HEK293 (cell line): ENCODE measurements around the gene CENPV.

Experiments
- EGR2 ChIP-seq: fragments of 450-650 bp; formaldehyde crosslinking; IDR thresholded peaks from 2 replicates; pipeline ENCODE4 v1.5.1; 2016; ENCODE audit warnings: low read depth, missing biosample characterization, missing genetic modification characterization
- GFI1B ChIP-seq: fragments of 450-650 bp; formaldehyde crosslinking; IDR thresholded peaks from 2 replicates; pipeline ENCODE4 v1.5.1; 2016; ENCODE audit warnings: missing biosample characterization, missing genetic modification characterization
- KLF9 ChIP-seq: fragments of 450-650 bp; formaldehyde crosslinking; IDR thresholded peaks from 2 replicates; pipeline ENCODE4 v1.5.1; 2016; ENCODE audit warnings: missing biosample characterization, missing genetic modification characterization, low read depth
- MYNN ChIP-seq: fragments of 450-650 bp; formaldehyde crosslinking; IDR thresholded peaks from 2 replicates; pipeline ENCODE4 v1.5.1; 2016; ENCODE audit warnings: missing biosample characterization, missing genetic modification characterization, borderline replicate concordance
- SP7 ChIP-seq: fragments of 450-650 bp; formaldehyde crosslinking; IDR thresholded peaks from 2 replicates; pipeline ENCODE4 v1.5.1; 2016; ENCODE audit warnings: missing biosample characterization, missing genetic modification characterization
- TCF7L2 ChIP-seq: IDR thresholded peaks from 2 replicates; pipeline ENCODE4 v1.6.1; 2011; ENCODE audit warnings: low read depth, mild to moderate bottlenecking, inconsistent platforms, low read length, moderate library complexity, borderline replicate concordance
- TRIM28 ChIP-seq: IDR thresholded peaks from 2 replicates; pipeline ENCODE4 v1.6.1; 2011; ENCODE audit warnings: low read length, control low read depth, borderline replicate concordance
- YY1 ChIP-seq: fragments of 450-650 bp; formaldehyde crosslinking; IDR thresholded peaks from 2 replicates; pipeline ENCODE4 v1.5.1; 2018; ENCODE audit warnings: missing biosample characterization, missing genetic modification characterization
- ZFP3 ChIP-seq: fragments of 450-650 bp; formaldehyde crosslinking; IDR thresholded peaks from 2 replicates; pipeline ENCODE4 v1.5.1; 2016; ENCODE audit warnings: low read depth, missing biosample characterization, missing genetic modification characterization
- ZNF133 ChIP-seq: fragments of 450-650 bp; formaldehyde crosslinking; IDR thresholded peaks from 2 replicates; pipeline ENCODE4 v1.5.1; 2016; ENCODE audit warnings: missing biosample characterization, missing genetic modification characterization
- ZNF169 ChIP-seq: fragments of 450-650 bp; formaldehyde crosslinking; IDR thresholded peaks from 2 replicates; pipeline ENCODE4 v1.5.1; 2016; ENCODE audit warnings: missing biosample characterization, missing genetic modification characterization
- ZNF184 ChIP-seq: fragments of 450-650 bp; IDR thresholded peaks from 2 replicates; pipeline ENCODE4 v1.5.1; 2018; ENCODE audit warnings: missing biosample characterization, mild to moderate bottlenecking, missing genetic modification characterization
- ZNF239 ChIP-seq: fragments of 450-650 bp; formaldehyde crosslinking; IDR thresholded peaks from 2 replicates; pipeline ENCODE4 v1.5.1; 2016; ENCODE audit warnings: missing biosample characterization, missing genetic modification characterization
- ZNF248 ChIP-seq: fragments of 450-650 bp; formaldehyde crosslinking; IDR thresholded peaks from 2 replicates; pipeline ENCODE4 v1.5.1; 2017; ENCODE audit warnings: missing biosample characterization, missing genetic modification characterization
- ZNF274 ChIP-seq, 2 experiments: fragments of 200-500 bp in 1 of 2; fragments of 450-650 bp in 1 of 2; sonication (Bioruptor generic) in 1 of 2; formaldehyde crosslinking in 1 of 2; IDR thresholded peaks; 2 replicates each; pipeline versions ENCODE4 v1.5.1 to v1.6.1; 2014 to 2016; ENCODE audit warnings: borderline replicate concordance in 1 of 2, inconsistent platforms in 1 of 2, low read length in 1 of 2, missing biosample characterization in 1 of 2, missing genetic modification characterization in 1 of 2
- ZNF292 ChIP-seq: fragments of 450-650 bp; formaldehyde crosslinking; IDR thresholded peaks from 2 replicates; pipeline ENCODE4 v1.5.1; 2016; ENCODE audit warnings: low read depth, missing biosample characterization, missing genetic modification characterization, borderline replicate concordance
- ZNF354C ChIP-seq: fragments of 450-650 bp; formaldehyde crosslinking; IDR thresholded peaks from 2 replicates; pipeline ENCODE4 v1.5.1; 2016; ENCODE audit warnings: missing biosample characterization, missing genetic modification characterization, low read depth, borderline replicate concordance
- ZNF37A ChIP-seq: fragments of 450-650 bp; IDR thresholded peaks from 2 replicates; pipeline ENCODE4 v1.5.1; 2018; ENCODE audit warnings: missing biosample characterization, missing genetic modification characterization
- ZNF433 ChIP-seq: fragments of 450-650 bp; formaldehyde crosslinking; IDR thresholded peaks from 2 replicates; pipeline ENCODE4 v1.5.1; 2016; ENCODE audit warnings: missing biosample characterization, missing genetic modification characterization, low read depth
- ZNF501 ChIP-seq: fragments of 450-650 bp; formaldehyde crosslinking; IDR thresholded peaks from 2 replicates; pipeline ENCODE4 v1.5.1; 2016; ENCODE audit warnings: missing biosample characterization, missing genetic modification characterization
- ZNF530 ChIP-seq: fragments of 450-650 bp; formaldehyde crosslinking; IDR thresholded peaks from 2 replicates; pipeline ENCODE4 v1.5.1; 2016; ENCODE audit warnings: low read depth, missing biosample characterization, missing genetic modification characterization
- ZNF548 ChIP-seq: fragments of 450-650 bp; formaldehyde crosslinking; IDR thresholded peaks from 2 replicates; pipeline ENCODE4 v1.5.1; 2016; ENCODE audit warnings: missing biosample characterization, missing genetic modification characterization
- ZNF560 ChIP-seq: fragments of 450-650 bp; formaldehyde crosslinking; IDR thresholded peaks from 2 replicates; pipeline ENCODE4 v1.5.1; 2017; ENCODE audit warnings: missing biosample characterization, missing genetic modification characterization, borderline replicate concordance
- ZNF670 ChIP-seq: fragments of 450-650 bp; formaldehyde crosslinking; IDR thresholded peaks from 2 replicates; pipeline ENCODE4 v1.5.1; 2016; ENCODE audit warnings: missing biosample characterization, missing genetic modification characterization, low read depth
- ZNF747 ChIP-seq: fragments of 450-650 bp; formaldehyde crosslinking; IDR thresholded peaks from 2 replicates; pipeline ENCODE4 v1.5.1; 2016; ENCODE audit warnings: missing biosample characterization, missing genetic modification characterization
- ZNF830 ChIP-seq: fragments of 450-650 bp; IDR thresholded peaks from 2 replicates; pipeline ENCODE4 v1.5.0; 2018; ENCODE audit warnings: missing biosample characterization, missing genetic modification characterization, low read depth, mild to moderate bottlenecking, moderate library complexity
- ZNF837 ChIP-seq: fragments of 450-650 bp; formaldehyde crosslinking; IDR thresholded peaks from 2 replicates; pipeline ENCODE4 v1.5.1; 2016; ENCODE audit warnings: missing biosample characterization, missing genetic modification characterization
- TF ChIP-seq, protein P1 (sequence below): fragments of 450-650 bp; formaldehyde crosslinking; IDR thresholded peaks from 2 replicates; pipeline ENCODE4 v1.5.1; 2016; ENCODE audit warnings: missing biosample characterization, missing genetic modification characterization
- TF ChIP-seq, protein P2 (sequence below): fragments of 450-650 bp; formaldehyde crosslinking; IDR thresholded peaks from 2 replicates; pipeline ENCODE4 v1.5.1; 2016; ENCODE audit warnings: missing biosample characterization, missing genetic modification characterization
- TF ChIP-seq, protein P3 (sequence below): fragments of 450-650 bp; formaldehyde crosslinking; IDR thresholded peaks from 2 replicates; pipeline ENCODE4 v1.5.1; 2016; ENCODE audit warnings: missing biosample characterization, missing genetic modification characterization
- TF ChIP-seq, protein P4 (sequence below): fragments of 450-650 bp; formaldehyde crosslinking; IDR thresholded peaks from 2 replicates; pipeline ENCODE4 v1.5.1; 2016; ENCODE audit warnings: missing biosample characterization, missing genetic modification characterization
- TF ChIP-seq, protein P5 (sequence below): fragments of 450-650 bp; formaldehyde crosslinking; IDR thresholded peaks from 2 replicates; pipeline ENCODE4 v1.5.1; 2017; ENCODE audit warnings: missing biosample characterization, missing genetic modification characterization

CENPV gene

DNA sequence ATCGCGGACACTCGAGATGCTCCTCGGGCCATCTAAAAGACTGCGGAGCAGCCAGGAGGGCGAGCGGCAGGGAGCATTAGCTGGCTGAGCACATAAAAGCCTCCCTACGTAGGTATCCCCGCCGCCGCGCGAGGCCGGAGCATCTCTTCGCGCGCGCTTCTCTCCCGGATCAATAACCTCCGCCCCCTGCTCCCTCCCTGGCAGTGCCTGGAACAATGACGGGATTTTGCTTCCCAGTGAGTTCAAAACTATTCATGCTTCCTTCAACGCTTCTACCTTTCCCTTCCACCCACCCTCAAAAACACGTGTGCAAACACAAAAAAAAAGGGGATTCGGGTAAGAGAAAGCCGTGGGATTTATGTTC, 984 bp downstream of the CENPV start (continued):
- TF ChIP-seq ZNF274 (IDR thresholded peaks at IDR 0.05; ENCODE audit: low read length) (no peak), ZNF274 (tag by site-specific recombination; IDR thresholded peaks at IDR 0.05; ENCODE audit: borderline replicate concordance) (no peak), GFI1B (no peak), ZNF184 (tag by site-specific recombination) (no peak), ZNF501 (tag by site-specific recombination) (no peak), ZNF354C (no peak), ZNF747 (no peak), ZNF37A (tag by site-specific recombination) (no peak), ZNF837 (tag by site-specific recombination) (no peak), ZNF433 (no peak), TCF7L2 (no peak), ZNF133 (tag by site-specific recombination) (no peak), ZFP3 (tag by site-specific recombination) (no peak), TRIM28 (no peak), ZNF530 (no peak), ZNF248 (tag by site-specific recombination) (no peak), SP7 (tag by site-specific recombination) (peak; percentile 45), ZNF292 (tag by site-specific recombination) (no peak), KLF9 (tag by site-specific recombination) (peak; percentile 61; the same call in 1 of the 2 replicates), MYNN (tag by site-specific recombination) (peak; percentile 90; the same call in 1 of the 2 replicates), ZNF169 (tag by site-specific recombination) (no peak), EGR2 (peak; percentile 37; the same call in 1 of the 2 replicates), ZNF239 (tag by site-specific recombination) (no peak), YY1 (no peak), ZNF830 (no peak), ZNF548 (tag by site-specific recombination) (no peak), ZNF560 (tag by site-specific recombination) (no peak), ZNF670 (tag by site-specific recombination) (no peak)
- TF ChIP-seq, protein P1, sequence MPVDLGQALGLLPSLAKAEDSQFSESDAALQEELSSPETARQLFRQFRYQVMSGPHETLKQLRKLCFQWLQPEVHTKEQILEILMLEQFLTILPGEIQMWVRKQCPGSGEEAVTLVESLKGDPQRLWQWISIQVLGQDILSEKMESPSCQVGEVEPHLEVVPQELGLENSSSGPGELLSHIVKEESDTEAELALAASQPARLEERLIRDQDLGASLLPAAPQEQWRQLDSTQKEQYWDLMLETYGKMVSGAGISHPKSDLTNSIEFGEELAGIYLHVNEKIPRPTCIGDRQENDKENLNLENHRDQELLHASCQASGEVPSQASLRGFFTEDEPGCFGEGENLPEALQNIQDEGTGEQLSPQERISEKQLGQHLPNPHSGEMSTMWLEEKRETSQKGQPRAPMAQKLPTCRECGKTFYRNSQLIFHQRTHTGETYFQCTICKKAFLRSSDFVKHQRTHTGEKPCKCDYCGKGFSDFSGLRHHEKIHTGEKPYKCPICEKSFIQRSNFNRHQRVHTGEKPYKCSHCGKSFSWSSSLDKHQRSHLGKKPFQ (tag by site-specific recombination) = no peak
- TF ChIP-seq, protein P2, sequence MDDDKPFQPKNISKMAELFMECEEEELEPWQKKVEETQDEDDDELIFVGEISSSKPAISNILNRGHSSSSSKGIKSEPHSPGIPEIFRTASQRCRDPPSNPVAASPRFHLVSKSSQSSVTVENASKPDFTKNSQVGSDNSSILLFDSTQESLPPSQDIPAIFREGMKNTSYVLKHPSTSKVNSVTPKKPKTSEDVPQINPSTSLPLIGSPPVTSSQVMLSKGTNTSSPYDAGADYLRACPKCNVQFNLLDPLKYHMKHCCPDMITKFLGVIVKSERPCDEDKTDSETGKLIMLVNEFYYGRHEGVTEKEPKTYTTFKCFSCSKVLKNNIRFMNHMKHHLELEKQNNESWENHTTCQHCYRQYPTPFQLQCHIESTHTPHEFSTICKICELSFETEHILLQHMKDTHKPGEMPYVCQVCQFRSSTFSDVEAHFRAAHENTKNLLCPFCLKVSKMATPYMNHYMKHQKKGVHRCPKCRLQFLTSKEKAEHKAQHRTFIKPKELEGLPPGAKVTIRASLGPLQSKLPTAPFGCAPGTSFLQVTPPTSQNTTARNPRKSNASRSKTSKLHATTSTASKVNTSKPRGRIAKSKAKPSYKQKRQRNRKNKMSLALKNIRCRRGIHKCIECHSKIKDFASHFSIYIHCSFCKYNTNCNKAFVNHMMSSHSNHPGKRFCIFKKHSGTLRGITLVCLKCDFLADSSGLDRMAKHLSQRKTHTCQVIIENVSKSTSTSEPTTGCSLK (tag by site-specific recombination) = no peak
- TF ChIP-seq, protein P3, sequence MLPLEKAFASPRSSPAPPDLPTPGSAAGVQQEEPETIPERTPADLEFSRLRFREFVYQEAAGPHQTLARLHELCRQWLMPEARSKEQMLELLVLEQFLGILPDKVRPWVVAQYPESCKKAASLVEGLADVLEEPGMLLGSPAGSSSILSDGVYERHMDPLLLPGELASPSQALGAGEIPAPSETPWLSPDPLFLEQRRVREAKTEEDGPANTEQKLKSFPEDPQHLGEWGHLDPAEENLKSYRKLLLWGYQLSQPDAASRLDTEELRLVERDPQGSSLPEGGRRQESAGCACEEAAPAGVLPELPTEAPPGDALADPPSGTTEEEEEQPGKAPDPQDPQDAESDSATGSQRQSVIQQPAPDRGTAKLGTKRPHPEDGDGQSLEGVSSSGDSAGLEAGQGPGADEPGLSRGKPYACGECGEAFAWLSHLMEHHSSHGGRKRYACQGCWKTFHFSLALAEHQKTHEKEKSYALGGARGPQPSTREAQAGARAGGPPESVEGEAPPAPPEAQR = no peak
- TF ChIP-seq, protein P4, sequence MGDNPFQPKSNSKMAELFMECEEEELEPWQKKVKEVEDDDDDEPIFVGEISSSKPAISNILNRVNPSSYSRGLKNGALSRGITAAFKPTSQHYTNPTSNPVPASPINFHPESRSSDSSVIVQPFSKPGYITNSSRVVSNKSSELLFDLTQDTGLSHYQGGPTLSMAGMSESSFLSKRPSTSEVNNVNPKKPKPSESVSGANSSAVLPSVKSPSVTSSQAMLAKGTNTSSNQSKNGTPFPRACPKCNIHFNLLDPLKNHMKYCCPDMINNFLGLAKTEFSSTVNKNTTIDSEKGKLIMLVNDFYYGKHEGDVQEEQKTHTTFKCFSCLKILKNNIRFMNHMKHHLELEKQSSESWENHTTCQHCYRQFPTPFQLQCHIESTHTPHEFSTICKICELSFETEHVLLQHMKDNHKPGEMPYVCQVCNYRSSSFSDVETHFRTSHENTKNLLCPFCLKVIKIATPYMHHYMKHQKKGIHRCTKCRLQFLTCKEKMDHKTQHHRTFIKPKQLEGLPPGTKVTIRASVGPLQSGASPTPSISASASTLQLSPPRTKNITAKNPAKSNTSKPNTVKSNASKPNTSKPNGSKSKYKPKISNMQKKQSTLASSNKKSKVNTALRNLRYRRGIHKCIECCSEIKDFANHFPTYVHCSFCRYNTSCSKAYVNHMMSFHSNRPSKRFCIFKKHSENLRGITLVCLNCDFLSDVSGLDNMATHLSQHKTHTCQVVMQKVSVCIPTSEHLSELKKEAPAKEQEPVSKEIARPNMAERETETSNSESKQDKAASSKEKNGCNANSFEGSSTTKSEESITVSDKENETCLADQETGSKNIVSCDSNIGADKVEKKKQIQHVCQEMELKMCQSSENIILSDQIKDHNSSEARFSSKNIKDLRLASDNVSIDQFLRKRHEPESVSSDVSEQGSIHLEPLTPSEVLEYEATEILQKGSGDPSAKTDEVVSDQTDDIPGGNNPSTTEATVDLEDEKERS (tag by site-specific recombination) = no peak
- TF ChIP-seq, protein P5, sequence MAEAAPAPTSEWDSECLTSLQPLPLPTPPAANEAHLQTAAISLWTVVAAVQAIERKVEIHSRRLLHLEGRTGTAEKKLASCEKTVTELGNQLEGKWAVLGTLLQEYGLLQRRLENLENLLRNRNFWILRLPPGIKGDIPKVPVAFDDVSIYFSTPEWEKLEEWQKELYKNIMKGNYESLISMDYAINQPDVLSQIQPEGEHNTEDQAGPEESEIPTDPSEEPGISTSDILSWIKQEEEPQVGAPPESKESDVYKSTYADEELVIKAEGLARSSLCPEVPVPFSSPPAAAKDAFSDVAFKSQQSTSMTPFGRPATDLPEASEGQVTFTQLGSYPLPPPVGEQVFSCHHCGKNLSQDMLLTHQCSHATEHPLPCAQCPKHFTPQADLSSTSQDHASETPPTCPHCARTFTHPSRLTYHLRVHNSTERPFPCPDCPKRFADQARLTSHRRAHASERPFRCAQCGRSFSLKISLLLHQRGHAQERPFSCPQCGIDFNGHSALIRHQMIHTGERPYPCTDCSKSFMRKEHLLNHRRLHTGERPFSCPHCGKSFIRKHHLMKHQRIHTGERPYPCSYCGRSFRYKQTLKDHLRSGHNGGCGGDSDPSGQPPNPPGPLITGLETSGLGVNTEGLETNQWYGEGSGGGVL (tag by site-specific recombination) = peak; percentile 38
